Hypothalamus (tissue), 51 donors: ENCODE data around the gene APMAP.
A peak's percentile ranks its signal among the peaks of the same experiment; 100 is the strongest.
"Not testable (repeated sequence)": the region's sequence is repeated elsewhere in the genome, so short reads cannot be mapped to it uniquely, and the experiment has no call there.

Experiments used
- DNase-seq, 51 donors: peaks; one replicate each; lab custom pipeline; 2025; lab: John Stamatoyannopoulos, UW

The APMAP gene

DNA sequence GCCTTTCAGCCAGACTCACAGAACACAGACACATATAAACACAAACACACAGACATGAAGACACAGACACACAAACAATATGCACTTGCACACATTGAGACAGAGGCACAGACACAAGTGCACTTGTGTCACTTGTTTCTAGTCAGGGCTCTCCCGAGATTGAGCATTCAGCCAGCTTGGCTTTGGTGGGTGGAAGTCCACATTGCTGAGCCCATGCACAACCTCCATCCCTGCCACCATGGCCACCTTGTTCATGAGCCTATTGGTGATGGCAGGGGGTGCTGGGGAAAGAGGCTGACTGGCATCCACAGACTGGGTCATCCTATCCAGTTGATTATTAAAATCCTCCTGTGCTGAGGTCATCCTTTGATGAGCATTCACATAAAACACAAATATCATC is 55.0 kb downstream of the APMAP start:
- DNase-seq: no peak

DNA sequence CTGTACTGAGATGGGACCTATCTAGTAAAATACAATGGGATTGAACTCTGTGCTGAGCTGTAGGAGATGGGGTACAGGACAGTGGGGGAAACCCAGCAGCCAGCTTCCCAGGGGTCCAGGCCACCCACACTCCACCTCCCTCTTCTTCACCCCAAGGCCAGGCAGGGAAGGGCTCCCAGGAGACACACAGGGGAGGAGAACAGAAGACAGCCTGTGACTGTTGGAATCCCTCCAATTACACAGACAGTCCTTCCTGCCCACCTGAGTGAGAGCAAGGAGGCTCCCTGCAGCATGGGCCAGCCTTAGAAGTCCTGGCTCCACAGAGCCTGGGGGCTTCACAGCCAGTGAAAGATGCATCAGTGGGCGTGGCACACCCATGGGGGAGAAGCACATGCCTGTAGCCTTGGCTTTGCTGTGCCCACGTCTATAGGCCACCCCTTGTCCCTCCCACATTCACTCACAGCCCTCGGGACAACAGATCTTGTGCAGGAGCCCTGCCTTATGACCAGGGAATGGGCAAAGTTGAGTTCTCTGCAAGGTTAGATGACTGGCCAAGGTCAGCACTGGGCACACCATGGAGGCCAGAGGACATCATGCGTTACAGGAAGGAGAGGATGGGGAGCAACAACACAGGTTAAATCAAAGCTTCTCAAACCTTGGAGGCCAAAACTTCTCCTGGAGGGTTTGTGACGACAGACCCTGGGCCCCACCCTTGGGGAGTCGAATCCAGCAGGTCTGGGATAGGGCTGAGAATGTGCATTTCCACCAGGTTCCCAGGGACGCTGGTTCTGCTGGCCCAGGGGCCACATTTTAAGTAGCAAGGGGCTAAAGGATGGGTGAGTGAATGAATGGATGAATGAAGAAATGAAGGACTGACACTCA is 55.8 kb downstream of the APMAP start:
- no peak for DNase-seq

DNA sequence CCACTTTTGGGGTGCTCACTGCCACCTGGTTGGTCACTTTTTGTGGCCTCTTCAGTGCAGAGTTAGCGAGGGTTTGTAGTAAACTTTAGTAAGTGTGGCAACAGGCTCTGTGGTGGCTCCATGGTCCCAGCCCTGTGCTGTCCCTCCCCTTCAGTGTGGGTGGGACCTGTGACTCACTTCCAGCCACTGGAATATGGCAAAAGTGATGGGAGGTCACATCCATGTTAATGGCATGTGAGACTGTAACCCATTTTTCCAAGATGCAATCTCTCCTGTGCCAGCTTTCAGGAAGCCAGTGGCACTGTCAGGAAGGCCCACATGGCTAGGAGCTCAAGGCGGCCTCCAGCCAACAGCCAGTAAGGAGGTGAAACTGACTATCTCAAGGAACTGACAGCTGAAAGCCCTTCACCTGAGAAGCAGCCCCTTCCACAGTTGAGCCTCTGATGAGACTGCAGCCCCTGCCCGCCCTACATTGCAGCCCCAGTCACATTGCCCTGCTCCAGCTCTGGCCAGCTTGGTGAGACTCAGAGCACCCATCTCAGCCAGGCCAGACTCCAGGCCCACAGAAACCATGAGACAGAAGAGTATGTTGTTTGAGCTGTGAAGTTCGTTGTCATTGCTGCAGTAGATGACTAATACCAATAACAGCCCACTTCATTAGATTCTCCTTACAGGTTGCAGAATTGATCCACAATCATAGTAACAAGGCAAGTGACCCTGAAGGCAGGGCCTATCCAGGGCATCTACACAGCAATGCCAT is 56.6 kb downstream of the APMAP start:
- DNase-seq: no peak

DNA sequence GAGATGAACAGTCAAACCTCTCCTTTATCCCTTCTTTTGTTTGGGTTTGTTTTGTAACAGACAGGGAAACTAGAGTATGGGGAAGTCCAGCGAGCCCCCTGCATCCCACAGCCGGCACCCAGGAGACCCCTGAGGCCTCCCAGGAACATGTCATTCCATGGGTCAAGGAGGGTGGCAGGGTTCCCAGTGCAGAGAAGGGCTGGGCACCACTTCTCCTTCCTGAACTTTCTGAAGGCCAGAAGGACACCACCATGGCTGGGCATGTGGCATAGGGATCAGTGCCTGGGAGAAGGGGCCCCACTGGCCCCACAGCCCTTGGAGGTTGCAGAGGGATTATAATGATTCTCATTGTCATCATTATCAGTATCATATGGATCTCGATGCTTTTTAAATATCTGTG is 57.4 kb downstream of the APMAP start:
- DNase-seq: no peak

DNA sequence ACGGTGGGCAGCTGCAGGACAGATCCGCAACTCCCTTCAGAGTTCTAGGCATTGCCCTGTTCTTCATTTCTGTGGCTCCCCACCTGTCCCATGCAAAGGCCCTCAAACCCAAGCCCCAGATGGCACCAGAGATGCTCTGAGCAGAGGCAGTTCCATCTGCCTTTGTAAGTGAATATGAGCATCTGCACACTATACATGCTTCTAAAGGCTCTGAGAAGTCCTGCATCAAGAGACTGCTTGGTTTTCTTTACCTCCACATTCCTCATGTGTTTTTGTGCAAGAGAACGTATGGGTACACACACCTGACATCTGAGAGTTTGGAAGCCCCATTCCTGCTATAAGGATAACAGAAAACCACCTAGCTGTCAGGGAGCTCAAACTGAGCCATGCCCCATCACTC is 57.8 kb downstream of the APMAP start:
- DNase-seq: no peak

DNA sequence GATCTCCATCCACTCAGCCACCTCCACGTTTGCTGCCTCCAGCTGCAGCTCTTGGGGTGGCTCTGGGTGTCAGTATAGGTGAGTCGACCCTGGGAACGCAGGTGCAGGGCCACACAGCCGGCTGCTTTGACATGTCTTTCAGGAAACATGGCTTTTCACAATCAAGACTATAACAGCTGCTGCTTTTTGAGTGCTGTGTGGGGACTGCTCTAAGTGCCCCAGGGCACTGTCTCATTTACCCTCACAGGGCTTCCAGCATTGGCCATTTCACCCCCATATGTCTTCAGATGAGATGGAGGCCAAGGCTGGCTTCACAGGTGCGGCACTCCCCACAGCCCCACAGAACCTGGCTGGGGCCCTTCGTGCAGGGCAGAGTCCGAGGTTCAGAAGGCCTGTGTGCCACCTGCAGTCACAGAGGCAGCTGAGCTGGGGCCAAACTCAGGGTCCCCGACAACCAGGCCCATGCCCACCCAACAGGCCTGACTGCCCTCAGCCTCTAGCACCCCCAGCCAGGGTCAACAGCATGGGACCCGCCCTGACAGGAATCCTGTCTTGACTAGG is 58.4 kb downstream of the APMAP start:
- no peak for DNase-seq

DNA sequence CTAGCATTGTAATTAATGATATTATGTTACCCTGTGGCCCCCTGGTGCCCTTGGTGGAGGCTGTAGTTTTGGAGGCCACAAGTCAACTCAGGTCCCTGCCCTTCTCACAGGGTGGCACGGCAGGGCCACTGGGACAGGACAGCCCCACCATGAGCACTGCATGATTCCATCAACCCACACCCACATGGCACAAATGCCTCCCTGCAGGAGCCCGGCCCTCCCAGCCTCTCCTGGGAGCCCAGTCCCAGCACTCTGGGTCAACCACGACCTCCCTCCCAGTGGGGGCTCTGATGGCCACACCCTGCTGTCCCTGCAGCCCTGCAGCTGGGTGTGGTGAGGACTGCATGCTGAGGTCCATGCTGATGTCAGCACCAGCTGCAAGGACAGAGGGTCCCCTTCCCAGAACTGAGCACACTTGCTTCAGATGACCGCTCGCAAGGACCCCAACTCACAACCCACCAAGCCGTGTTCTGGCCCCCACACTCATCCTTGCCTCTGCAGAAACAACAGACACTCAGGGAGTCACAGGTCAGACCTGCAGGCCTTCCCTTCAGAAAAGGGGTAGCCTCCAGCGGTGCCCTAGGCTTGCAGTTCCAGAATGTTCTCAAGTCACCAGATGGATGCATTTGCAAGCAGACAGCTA is 59.2 kb downstream of the APMAP start:
- DNase-seq: no peak

DNA sequence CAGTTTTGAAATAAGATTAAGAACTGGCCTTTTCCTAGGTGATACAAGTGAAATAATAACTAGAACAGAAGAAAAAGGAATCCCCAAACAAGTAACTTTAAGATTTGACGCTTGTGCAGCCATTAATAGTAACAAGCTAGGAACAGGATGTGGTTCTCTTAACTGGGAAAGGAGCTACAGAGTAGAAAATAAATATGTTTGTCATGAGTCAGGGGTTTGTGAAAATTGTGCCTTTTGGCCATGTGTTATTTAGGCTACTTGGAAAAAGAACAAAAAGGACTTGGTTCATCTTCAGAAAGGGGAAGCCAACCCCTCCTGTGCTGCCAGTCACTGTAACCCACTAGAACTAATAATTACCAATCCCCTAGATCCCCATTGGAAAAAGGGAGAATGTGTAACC is 60.7 kb downstream of the APMAP start:
- not testable (repeated sequence) for DNase-seq

DNA sequence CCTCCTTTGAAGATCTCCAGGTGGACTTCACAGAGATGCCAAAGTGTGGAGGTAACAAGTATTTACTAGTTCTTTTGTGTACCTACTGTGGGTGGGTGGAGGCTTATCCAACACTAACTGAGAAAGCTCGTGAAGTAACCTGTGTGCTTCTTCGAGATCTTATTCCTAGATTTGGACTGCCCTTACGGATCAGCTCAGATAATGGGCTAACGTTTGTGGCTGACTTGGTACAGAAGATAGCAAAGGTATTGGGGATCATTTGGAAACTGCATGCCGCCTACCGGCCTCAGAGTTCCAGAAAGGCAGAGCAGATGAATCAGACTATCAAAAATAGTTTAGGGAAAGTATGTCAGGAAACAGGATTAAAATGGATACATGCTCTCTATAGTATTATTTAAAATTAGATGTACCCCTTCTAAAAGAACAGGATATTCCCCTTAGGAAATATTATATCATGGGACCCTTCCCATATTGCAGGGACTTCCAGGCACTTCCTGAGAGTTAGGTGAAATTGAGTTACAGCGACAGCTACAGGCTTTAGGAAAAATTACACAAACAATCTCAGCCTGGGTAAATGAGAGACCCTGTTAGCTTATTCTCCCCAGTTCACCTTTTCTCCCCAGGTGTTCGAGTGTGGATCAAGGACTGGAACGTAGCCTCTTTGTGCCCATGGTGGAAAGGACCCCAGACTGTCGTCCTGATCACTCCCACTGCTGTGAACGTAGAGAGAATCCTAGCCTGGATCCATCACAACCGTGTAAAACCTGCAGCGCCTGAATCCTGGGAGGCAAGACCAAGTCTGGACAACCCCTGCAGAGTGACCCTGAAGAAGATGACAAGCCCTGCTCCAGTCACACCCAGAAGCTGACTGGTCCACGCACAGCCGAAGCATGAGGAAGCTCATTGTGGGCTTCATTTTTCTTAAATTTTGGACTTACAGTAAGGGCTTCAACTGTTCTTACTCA is 61.5 kb downstream of the APMAP start:
- DNase-seq: not testable (repeated sequence)

DNA sequence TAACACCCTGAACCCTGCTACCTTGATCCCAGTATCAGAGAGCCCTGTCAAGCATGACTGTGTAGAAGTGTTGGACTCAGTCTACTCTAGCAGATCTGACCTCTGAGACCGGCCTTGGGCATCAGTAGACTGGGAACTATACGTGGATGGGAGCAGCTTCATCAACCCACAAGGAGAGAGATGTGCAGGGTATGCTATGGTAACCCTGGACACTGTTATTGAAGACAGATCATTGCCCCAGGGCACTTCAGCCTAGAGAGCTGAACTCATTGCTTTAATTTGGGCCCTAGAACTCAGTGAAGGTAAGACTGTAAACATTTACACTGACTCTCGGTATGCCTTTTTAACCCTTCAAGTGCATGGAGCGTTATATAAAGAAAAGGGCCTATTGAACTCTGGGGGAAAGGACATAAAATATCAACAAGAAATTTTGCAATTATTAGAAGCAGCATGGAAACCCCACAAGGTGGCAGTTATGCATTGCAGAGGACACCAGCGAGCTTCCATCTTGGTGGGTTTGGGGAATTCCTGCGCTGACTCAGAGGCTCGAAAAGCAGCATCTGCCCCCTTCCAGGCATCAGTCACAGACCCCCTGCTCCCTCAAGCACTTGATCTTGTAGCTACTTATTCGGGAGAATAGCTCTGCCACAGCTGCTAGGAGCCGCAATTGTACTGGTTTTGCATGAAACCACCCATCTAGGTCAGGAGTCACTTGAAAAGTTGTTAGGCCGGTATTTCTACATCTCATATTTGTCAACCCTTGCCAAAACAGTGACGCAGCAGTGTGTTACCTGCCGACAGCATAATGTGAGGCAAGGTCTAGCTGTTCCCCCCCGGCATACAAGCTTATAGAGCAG is 62.5 kb downstream of the APMAP start:
- DNase-seq: not testable (repeated sequence)

DNA sequence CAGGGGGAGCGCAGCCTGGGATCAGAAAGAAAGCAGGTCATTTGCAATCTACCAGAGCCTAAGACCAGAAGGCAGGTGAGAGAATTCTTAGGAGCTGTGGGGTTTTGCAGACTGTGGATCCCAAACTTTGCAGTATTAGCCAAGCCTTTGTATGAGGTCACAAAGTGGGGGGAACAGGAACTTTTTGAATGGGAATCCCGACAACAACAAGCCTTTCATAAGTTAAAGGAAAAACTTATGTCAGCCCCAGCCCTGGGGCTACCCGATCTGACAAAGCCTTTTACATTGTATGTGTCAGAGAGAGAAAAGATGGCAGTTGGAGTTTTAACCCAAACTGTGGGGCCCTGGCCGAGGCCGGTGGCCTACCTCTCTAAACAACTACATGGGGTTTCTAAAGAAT is 63.3 kb downstream of the APMAP start:
- not testable (repeated sequence) for DNase-seq

DNA sequence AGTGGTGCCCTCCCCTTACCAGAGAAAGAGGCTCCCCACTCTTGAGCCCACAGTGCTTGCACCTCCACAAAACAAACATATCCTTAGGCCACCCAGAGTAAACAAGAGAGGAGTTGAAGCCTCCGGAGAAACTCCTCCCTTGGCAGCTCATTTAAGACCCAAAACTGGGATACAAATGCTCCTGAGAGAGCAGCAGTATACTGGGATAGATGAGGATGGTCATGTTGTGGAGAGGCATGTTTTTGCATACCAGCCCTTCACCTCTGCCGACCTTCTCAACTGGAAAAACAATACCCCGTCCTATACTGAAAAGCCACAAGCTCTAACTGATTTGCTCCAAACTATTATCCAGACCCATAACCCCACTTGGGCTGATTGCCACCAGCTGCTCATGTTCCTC is 71.8 kb downstream of the APMAP start:
- DNase-seq: not testable (repeated sequence)

DNA sequence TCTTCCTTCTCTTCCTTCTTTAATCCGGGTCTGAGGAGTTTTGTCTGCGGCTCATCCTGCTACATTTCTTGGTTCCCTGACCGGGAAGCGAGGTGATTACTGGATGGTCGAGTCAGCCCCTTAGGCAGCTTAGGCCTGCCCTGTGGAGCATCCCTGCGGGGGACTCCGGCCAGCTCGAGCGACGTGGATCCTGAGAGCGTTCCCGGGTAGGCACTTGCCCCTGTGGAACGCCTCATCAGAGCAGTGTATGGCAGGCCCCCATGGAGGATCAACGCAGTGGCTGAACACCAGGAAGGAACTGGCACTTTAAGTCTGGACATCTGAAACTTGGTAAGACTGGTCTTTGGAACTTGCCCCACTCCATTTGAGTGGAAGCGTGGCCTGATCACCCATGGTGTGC is 72.9 kb downstream of the APMAP start:
- DNase-seq: not testable (repeated sequence)

DNA sequence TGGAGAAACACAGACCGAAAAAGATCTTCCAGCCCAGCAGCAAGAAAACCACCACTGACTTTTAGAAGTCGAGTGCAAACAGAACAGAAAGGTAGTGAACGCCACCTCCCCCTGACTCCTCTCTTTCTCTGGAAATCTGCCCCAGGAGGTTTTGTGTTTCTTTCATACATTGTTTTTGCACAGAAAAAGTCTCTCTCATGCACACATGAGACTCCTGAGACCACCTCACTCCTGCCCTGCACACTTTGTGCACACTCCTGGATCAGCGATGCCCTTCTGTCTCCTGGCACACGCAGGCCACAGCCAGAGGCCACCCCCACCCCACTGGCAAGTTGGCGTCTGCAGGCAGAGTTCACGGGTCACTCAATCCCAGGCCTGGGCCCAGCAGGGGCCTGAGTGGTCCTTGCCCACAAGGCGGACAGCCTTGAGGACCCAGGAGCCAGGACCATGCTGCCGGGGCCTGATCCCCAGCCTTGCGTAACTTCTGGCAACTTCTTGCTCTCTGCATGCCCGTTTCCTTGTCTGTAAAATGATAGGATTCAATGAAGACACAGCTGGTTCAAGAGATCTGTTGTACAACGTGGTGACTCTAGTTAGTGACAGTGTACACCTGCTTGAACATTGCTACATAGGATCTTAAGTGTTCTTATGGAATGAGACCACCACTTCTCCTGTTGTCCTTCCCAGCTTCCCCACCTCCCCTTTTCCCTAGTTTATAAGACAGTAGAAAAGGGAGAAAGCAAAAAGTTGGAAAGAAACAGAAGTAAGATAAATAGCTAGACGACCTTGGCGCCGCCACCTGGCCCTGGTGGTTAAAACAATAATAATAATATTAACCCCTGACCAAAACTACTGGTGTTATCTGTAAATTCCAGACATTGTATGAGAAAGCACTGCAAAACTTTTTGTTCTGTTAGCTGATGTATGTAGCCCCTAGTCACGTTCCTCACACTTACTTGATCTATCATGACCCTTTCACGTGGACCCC is 73.7 kb downstream of the APMAP start:
- peak in 3 of 51 donors; percentile 1 to 10 (median 1) for DNase-seq

DNA sequence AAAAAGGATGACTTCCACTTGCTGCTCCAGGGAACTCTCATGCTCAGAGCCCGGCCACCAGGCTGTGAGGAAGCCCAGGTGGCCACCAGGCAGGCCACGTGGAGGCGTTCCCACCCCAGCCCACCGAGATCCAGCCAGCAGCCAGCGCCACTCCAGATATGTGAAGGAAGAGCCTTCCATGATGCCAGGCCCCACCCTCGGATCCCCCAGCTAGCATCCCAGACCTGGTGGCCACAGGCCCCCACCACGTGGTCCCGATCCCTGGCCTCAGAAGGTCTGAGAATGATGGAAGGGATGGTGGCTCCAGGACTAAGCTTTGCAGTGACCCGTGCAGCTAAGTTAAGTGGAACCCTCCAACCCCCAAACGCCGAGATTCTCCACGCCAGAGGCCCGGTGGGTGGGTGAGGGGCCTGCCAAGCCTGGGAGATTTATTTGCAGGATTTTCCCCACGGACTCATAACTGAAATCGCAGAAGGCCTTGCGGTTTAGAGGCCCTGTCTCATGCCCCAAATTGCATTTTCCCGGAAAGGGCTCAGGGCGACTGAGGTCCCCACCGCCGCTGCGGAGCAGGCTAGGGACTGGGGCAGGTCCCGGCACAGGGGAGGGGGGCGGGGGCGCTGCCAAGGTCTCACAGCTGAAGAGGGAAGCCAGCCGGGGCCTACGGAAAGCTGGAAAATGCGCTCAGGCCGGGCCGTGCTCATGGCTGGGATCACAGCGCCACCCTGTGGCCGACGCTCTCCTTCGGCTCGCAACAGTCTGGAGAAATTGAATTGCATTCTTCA is 74.6 kb downstream of the APMAP start:
- DNase-seq: peak in 50 of 51 donors; percentile 8 to 79 (median 44)

DNA sequence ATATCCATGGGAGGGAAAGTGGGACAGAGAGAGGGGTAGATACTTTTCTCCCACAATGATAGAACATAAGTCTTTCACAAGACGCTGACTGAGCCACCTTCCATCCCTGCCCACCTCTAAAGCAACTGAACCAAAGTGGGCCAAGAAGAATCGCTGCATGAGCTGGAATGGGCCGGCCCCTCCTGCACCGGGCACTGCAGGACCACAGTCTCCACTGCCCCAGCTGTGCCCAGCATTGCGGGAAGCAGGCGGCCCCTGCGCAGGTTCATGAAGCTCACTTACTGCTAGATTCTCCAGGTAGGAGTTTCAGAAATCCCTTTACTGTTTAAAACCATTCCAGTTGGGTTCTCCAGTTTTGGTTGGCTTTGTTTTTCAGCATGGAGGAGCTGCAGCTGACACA is 75.5 kb downstream of the APMAP start:
- no peak for DNase-seq

DNA sequence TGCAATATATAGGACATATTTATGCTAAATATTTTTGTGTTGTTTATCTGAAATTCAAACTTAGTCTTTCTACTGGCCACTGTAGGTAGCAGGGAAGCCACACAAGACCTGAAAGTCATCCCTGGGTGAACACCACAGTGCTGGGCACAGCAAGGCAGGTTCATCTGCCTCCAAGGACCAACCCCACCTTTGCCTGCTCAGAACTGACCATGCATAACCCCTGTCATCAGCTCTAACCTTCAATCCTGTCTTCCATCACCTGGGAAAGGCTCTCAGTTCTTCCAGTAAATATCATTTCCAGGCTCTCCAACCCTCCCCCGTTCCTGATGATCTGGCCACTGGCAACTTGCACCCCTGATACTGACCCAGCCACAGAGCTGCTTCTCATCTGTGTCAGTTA is 76.1 kb downstream of the APMAP start:
- no peak for DNase-seq
